ENCODE measurements around the gene BHLHA9. TPM values are rescaled to one million over a fixed set of nuclear protein-coding genes. Genes with fewer than 3 reads are reported as not detected.
A peak's percentile ranks its signal among the peaks of the same experiment; 100 is the strongest.

BHLHA9 gene
- total RNA-seq, 1 donor, result not detected

DNA sequence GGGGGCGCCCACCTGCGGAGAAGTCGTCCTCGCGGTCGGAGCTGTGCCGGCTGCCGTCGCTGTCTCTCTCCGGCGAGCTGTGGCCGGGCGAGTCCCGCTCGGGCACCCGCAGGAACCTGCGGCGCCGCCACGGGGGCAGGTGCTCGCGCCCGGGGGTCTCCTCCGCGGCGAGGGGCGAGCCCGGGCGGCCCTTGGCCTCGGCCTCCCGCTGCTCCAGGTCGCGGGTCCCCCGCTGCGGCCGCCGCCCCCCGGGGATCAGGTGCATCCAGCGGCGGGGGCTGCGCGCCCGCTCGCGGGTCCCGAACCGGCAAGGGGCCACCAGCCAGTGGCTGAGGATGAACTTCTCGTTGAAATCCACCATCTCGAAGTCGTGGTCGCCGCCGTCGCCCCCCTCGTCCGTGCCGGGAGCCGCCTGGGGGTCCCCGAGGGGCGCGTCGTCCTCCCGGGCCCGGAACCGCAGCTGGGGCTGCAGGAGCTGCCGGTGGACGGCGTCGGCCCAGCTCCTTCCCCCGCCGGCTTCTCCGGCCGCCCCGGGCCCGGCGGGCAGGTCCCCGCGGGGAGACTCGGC is 41.4 kb upstream of the BHLHA9 start:
- no peaks in the 10 kb centered on the region for H4K20me1 ChIP-seq (ENCODE audit: insufficient read depth, low read length)
- H3K27me3 ChIP-seq (ENCODE audit: insufficient read depth, low read length), result peaks cover 45% of the 10 kb centered on the region
- no peak overlapping the region for H3K27ac ChIP-seq (ENCODE audit: low read depth, low read length)
- peaks cover 10% of the 10 kb centered on the region for H3K4me1 ChIP-seq (ENCODE audit: insufficient read depth, low read length)
- H2AFZ ChIP-seq (ENCODE audit: low read length), result no peak overlapping the region
- no peak overlapping the region for H3K4me2 ChIP-seq (ENCODE audit: insufficient read depth, low read length)
- H3K4me3 ChIP-seq (ENCODE audit: insufficient read depth, low read length), result no peak overlapping the region
- H3K9me3 ChIP-seq (ENCODE audit: low read depth, low read length), result no peaks in the 10 kb centered on the region
- no peak for TF ChIP-seq CTCF (IDR thresholded peaks at IDR 0.05; ENCODE audit: extremely low read depth, low read depth, low read length)
- no peak for DNase-seq (ENCODE audit: insufficient read length, low spot score, missing footprints)
- H3K79me2 ChIP-seq (ENCODE audit: insufficient read depth, low read length), result no peaks in the 10 kb centered on the region
- no peaks in the 10 kb centered on the region for H3K36me3 ChIP-seq (ENCODE audit: insufficient read depth, low read length)

DNA sequence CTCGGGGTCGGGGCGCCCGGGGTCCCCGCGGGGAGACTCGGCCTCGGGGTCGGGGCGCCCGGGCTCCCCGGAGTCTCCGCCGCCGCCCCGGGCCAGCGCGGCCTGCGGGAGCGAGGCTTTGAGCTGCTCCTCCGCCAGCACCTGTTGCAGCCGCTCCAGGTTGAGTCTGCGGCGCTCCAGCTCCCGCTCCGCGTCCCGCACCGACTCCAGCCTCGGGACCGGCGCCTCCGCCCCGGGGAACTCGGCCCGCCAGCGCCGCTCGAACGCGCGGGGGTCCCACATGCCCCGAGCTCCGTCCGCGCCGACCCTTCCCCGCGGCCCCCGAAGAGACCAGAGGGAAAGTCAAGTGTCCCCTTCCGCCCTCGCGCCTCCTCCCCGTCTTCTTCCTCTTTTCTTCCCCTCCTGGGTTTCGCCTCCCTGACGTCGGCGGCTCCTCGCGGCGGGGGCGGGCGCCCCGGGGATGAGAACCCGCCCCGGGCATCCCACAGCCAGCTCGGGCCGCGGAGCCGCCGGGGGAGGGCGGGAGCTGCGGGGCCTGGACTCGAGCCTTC is 40.8 kb upstream of the BHLHA9 start:
- H3K4me2 ChIP-seq (ENCODE audit: insufficient read depth, low read length), result peak overlapping the region; percentile 78
- peak; percentile 94 for DNase-seq (ENCODE audit: insufficient read length, low spot score, missing footprints)
- TF ChIP-seq CTCF (IDR thresholded peaks at IDR 0.05; ENCODE audit: extremely low read depth, low read depth, low read length), result no peak
- H2AFZ ChIP-seq (ENCODE audit: low read length), result no peak overlapping the region
- peaks cover 10% of the 10 kb centered on the region for H3K4me1 ChIP-seq (ENCODE audit: insufficient read depth, low read length)
- H3K27ac ChIP-seq (ENCODE audit: low read depth, low read length), result no peak overlapping the region
- no peaks in the 10 kb centered on the region for H3K79me2 ChIP-seq (ENCODE audit: insufficient read depth, low read length)
- peaks cover 45% of the 10 kb centered on the region for H3K27me3 ChIP-seq (ENCODE audit: insufficient read depth, low read length)
- H3K36me3 ChIP-seq (ENCODE audit: insufficient read depth, low read length), result no peaks in the 10 kb centered on the region
- peak overlapping the region; percentile 53 for H3K4me3 ChIP-seq (ENCODE audit: insufficient read depth, low read length)
- no peaks in the 10 kb centered on the region for H4K20me1 ChIP-seq (ENCODE audit: insufficient read depth, low read length)
- H3K9me3 ChIP-seq (ENCODE audit: low read depth, low read length), result no peaks in the 10 kb centered on the region

GRCh38 chr17:1229900-1230501 is 40.2 kb upstream of the BHLHA9 start:
- Histone ChIP-seq H3K4me3 (ENCODE audit: insufficient read depth, low read length) (peak overlapping the region; percentile 37), H3K27me3 (ENCODE audit: insufficient read depth, low read length) (peaks cover 45% of the 10 kb centered on the region), H2AFZ (ENCODE audit: low read length) (no peak overlapping the region), H3K79me2 (ENCODE audit: insufficient read depth, low read length) (no peaks in the 10 kb centered on the region), H3K4me2 (ENCODE audit: insufficient read depth, low read length) (peak overlapping the region; percentile 78), H3K27ac (ENCODE audit: low read depth, low read length) (no peak overlapping the region), H3K4me1 (ENCODE audit: insufficient read depth, low read length) (peaks cover 10% of the 10 kb centered on the region), H4K20me1 (ENCODE audit: insufficient read depth, low read length) (no peaks in the 10 kb centered on the region), H3K36me3 (ENCODE audit: insufficient read depth, low read length) (no peaks in the 10 kb centered on the region), H3K9me3 (ENCODE audit: low read depth, low read length) (no peaks in the 10 kb centered on the region)
- no peak for TF ChIP-seq CTCF (IDR thresholded peaks at IDR 0.05; ENCODE audit: extremely low read depth, low read depth, low read length)
- DNase-seq (ENCODE audit: insufficient read length, low spot score, missing footprints), result no peak

DNA sequence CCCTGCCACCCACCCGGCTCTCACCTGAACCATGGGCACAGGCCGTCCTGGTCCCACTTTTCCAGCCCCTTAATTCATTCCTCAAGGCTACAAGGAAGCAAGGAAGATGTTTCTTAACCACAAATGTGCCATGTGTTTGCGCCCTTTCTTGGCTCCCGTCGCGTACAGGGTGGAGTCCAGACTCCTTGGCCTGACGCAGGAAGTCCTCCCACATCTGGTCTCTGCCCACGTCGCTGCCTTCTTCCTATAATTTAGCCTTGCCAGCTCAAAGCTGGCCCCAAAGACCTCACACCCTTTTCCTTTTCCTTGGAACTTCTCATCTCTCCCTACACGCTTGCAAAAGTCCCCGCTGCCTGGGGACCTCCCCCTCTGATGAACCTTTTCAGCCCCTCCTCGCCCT is 38.8 kb upstream of the BHLHA9 start:
- no peaks in the 10 kb centered on the region for H4K20me1 ChIP-seq (ENCODE audit: insufficient read depth, low read length)
- H3K27me3 ChIP-seq (ENCODE audit: insufficient read depth, low read length), result peaks cover 45% of the 10 kb centered on the region
- no peak overlapping the region for H3K4me3 ChIP-seq (ENCODE audit: insufficient read depth, low read length)
- H3K4me1 ChIP-seq (ENCODE audit: insufficient read depth, low read length), result peaks cover 10% of the 10 kb centered on the region
- no peak overlapping the region for H3K4me2 ChIP-seq (ENCODE audit: insufficient read depth, low read length)
- H3K9me3 ChIP-seq (ENCODE audit: low read depth, low read length), result no peaks in the 10 kb centered on the region
- H3K79me2 ChIP-seq (ENCODE audit: insufficient read depth, low read length), result no peaks in the 10 kb centered on the region
- H3K36me3 ChIP-seq (ENCODE audit: insufficient read depth, low read length), result no peaks in the 10 kb centered on the region
- DNase-seq (ENCODE audit: insufficient read length, low spot score, missing footprints), result peak; percentile 79
- no peak overlapping the region for H2AFZ ChIP-seq (ENCODE audit: low read length)
- TF ChIP-seq CTCF (IDR thresholded peaks at IDR 0.05; ENCODE audit: extremely low read depth, low read depth, low read length), result no peak
- H3K27ac ChIP-seq (ENCODE audit: low read depth, low read length), result no peak overlapping the region

All from osteoblast (primary cell).